ENCODE data around the gene DNAI4. TPM values are rescaled to one million over a fixed set of nuclear protein-coding genes. Genes with fewer than 3 reads are reported as not detected.
A peak's percentile ranks its signal among the peaks of the same experiment; 100 is the strongest.

DNAI4 gene
- total RNA-seq, 4 donors from 2014 or later = 1.8 to 12.4 (median 3.3) TPM

- TF ChIP-seq POLR2A (IDR thresholded peaks at IDR 0.05) = no peak
- TF ChIP-seq, protein P1, sequence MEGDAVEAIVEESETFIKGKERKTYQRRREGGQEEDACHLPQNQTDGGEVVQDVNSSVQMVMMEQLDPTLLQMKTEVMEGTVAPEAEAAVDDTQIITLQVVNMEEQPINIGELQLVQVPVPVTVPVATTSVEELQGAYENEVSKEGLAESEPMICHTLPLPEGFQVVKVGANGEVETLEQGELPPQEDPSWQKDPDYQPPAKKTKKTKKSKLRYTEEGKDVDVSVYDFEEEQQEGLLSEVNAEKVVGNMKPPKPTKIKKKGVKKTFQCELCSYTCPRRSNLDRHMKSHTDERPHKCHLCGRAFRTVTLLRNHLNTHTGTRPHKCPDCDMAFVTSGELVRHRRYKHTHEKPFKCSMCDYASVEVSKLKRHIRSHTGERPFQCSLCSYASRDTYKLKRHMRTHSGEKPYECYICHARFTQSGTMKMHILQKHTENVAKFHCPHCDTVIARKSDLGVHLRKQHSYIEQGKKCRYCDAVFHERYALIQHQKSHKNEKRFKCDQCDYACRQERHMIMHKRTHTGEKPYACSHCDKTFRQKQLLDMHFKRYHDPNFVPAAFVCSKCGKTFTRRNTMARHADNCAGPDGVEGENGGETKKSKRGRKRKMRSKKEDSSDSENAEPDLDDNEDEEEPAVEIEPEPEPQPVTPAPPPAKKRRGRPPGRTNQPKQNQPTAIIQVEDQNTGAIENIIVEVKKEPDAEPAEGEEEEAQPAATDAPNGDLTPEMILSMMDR (IDR thresholded peaks at IDR 0.05) = no peak
- H3K27ac ChIP-seq = no peak overlapping the region
- H3K9me3 ChIP-seq = no peaks in the 10 kb centered on the region
- no peak for DNase-seq
- no peak overlapping the region for H3K4me3 ChIP-seq
- H3K27me3 ChIP-seq = no peaks in the 10 kb centered on the region
- peaks cover 0 to 32% (median 5%) of the 10 kb centered on the region in 4 donors for H3K4me1 ChIP-seq
- no peaks in the 10 kb centered on the region for H3K36me3 ChIP-seq
Measured at GRCh38 chr1:66927528-66927927, 2.9 kb upstream of the DNAI4 start.

GRCh38 chr1:66925944-66926343 is 1.3 kb upstream of the DNAI4 start:
- Histone ChIP-seq H3K27ac (peak overlapping the region; percentile 82 to 96 (median 92)), H3K4me3 (peak overlapping the region; percentile 71 to 81 (median 78)), H3K4me1 (peaks cover 0 to 28% (median 4%) of the 10 kb centered on the region in 4 donors), H3K9me3 (no peaks in the 10 kb centered on the region), H3K27me3 (no peaks in the 10 kb centered on the region), H3K36me3 (no peaks in the 10 kb centered on the region)
- DNase-seq = no peak
- no peak for TF ChIP-seq POLR2A (IDR thresholded peaks at IDR 0.05)
- TF ChIP-seq, protein P1 (IDR thresholded peaks at IDR 0.05) = no peak

DNA sequence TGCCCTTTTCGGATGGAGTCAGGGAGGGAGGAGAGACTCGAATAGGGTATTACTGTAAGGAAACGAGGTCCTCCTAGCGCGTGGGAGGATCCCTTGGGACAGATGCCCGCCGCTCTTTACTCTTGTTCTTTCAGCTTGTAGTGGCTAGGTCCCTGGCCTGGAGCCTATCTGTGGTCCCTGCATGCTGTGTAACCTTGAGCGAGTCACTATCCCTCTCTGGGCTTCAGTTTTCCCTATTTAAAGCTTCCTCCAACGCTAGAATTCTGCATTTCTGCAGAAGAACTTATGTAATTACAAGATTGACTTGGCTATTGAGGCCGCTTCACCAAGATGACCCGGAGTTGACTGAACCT is 878 bp upstream of the DNAI4 start:
- no peak for TF ChIP-seq POLR2A (IDR thresholded peaks at IDR 0.05)
- TF ChIP-seq, protein P1 (IDR thresholded peaks at IDR 0.05) = no peak
- H3K36me3 ChIP-seq = no peaks in the 10 kb centered on the region
- H3K4me1 ChIP-seq = peaks cover 0 to 28% (median 4%) of the 10 kb centered on the region in 4 donors

DNA sequence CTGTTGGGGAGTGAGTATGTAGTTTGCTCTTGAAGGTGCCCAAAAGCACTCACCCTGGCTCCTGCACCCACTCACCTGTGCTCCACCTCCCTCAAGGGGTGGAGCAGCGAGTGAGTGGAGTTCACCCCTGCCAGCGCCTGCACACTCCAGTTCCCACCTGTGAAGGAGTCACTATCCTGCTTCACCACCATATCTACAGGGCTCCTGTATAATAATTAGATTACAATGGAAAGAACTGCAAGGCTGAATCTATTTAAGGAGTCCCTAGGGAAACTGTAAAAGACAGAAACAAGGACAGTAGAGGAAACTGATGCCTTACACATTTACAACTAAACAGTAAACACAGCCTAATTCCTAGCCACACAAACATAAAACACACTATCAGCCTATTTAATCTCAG is 4.1 kb downstream of the DNAI4 start:
- H3K4me1 ChIP-seq = peaks cover 0 to 13% (median 2%) of the 10 kb centered on the region in 4 donors
- no peaks in the 10 kb centered on the region for H3K9me3 ChIP-seq
- H3K36me3 ChIP-seq = no peaks in the 10 kb centered on the region
- TF ChIP-seq, protein P1 (IDR thresholded peaks at IDR 0.05) = no peak
- no peak for TF ChIP-seq POLR2A (IDR thresholded peaks at IDR 0.05)
- DNase-seq = no peak
- no peaks in the 10 kb centered on the region for H3K27me3 ChIP-seq
- no peak overlapping the region for H3K27ac ChIP-seq
- no peak overlapping the region for H3K4me3 ChIP-seq

More for the DNA sequence above, 878 bp upstream of the DNAI4 start:
- Histone ChIP-seq H3K27ac (peak overlapping the region; percentile 82 to 96 (median 92)), H3K9me3 (no peaks in the 10 kb centered on the region), H3K4me3 (peak overlapping the region; percentile 71 to 81 (median 78)), H3K27me3 (no peaks in the 10 kb centered on the region)
- DNase-seq = no peak

DNA sequence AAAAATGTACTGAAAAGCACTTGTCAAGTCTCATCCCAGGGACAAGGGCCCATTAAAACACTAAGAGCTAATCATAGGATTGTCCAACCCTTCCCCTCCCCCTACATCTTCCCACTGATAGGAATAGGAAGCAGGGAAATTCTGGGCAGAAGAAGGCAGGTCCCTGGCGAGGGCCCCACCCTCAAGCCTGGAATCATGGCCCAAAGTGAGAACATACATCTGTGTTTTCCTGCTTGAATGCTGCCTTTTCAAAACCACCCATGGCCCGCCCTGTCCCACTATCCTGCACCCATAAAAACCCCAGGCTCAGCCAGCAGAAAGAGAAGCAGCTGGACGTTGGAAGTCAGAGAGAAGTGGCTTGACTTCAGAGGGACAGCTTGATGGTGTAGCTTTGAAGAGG is 4.8 kb downstream of the DNAI4 start:
- no peaks in the 10 kb centered on the region for H3K9me3 ChIP-seq
- no peak for DNase-seq
- peaks cover 0 to 13% (median 2%) of the 10 kb centered on the region in 4 donors for H3K4me1 ChIP-seq
- no peak overlapping the region for H3K27ac ChIP-seq
- H3K4me3 ChIP-seq = no peak overlapping the region
- TF ChIP-seq POLR2A (IDR thresholded peaks at IDR 0.05) = no peak
- TF ChIP-seq, protein P1 (IDR thresholded peaks at IDR 0.05) = no peak
- H3K27me3 ChIP-seq = no peaks in the 10 kb centered on the region
- no peaks in the 10 kb centered on the region for H3K36me3 ChIP-seq

GRCh38 chr1:66919063-66919462 is 5.6 kb downstream of the DNAI4 start:
- Histone ChIP-seq H3K4me1 (peaks cover 0 to 12% (median 2%) of the 10 kb centered on the region in 4 donors), H3K4me3 (no peak overlapping the region), H3K36me3 (no peaks in the 10 kb centered on the region), H3K9me3 (no peaks in the 10 kb centered on the region), H3K27ac (no peak overlapping the region), H3K27me3 (no peaks in the 10 kb centered on the region)
- no peak for TF ChIP-seq POLR2A (IDR thresholded peaks at IDR 0.05)
- TF ChIP-seq, protein P1 (IDR thresholded peaks at IDR 0.05) = no peak
- no peak for DNase-seq

Data from Peyer's patch (tissue), 4 donors.